ENCODE results near the gene TUBB. TPM values are rescaled to one million over a fixed set of nuclear protein-coding genes. Genes with fewer than 3 reads are reported as not detected.
A peak's percentile ranks its signal among the peaks of the same experiment; 100 is the strongest.

Gene TUBB
- total and polyA plus RNA-seq, 9 of the 15 experiments (the other 6 are each of a cell fraction or from before 2014, with no cell fraction given): 971 to 2,870 (median 1,478) TPM

DNA sequence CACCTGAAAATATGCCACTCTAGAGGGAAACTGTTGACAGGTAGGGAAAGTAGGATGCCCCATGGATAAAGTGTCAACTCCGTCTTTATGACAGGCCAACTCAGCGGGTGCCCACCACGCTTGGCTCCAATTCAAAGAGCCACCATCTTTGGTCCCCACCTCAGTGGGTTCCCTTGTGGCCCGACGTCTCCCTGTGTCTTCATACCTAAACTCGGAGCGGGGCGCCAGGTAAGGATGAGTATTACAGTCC is 3.3 kb upstream of the TUBB start (continued):
- no peak for TF ChIP-seq ZNF3 (CRISPR knock-in tag; IDR thresholded peaks at IDR 0.05)
- TF ChIP-seq, protein P1, sequence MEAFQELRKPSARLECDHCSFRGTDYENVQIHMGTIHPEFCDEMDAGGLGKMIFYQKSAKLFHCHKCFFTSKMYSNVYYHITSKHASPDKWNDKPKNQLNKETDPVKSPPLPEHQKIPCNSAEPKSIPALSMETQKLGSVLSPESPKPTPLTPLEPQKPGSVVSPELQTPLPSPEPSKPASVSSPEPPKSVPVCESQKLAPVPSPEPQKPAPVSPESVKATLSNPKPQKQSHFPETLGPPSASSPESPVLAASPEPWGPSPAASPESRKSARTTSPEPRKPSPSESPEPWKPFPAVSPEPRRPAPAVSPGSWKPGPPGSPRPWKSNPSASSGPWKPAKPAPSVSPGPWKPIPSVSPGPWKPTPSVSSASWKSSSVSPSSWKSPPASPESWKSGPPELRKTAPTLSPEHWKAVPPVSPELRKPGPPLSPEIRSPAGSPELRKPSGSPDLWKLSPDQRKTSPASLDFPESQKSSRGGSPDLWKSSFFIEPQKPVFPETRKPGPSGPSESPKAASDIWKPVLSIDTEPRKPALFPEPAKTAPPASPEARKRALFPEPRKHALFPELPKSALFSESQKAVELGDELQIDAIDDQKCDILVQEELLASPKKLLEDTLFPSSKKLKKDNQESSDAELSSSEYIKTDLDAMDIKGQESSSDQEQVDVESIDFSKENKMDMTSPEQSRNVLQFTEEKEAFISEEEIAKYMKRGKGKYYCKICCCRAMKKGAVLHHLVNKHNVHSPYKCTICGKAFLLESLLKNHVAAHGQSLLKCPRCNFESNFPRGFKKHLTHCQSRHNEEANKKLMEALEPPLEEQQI (IDR thresholded peaks at IDR 0.05): no peak
- peak in 1 of 2 experiments; percentile 21; a peak in 1 of 4 replicates for TF ChIP-seq HDAC1 (IDR thresholded peaks at IDR 0.05)
- TF ChIP-seq, protein P2, sequence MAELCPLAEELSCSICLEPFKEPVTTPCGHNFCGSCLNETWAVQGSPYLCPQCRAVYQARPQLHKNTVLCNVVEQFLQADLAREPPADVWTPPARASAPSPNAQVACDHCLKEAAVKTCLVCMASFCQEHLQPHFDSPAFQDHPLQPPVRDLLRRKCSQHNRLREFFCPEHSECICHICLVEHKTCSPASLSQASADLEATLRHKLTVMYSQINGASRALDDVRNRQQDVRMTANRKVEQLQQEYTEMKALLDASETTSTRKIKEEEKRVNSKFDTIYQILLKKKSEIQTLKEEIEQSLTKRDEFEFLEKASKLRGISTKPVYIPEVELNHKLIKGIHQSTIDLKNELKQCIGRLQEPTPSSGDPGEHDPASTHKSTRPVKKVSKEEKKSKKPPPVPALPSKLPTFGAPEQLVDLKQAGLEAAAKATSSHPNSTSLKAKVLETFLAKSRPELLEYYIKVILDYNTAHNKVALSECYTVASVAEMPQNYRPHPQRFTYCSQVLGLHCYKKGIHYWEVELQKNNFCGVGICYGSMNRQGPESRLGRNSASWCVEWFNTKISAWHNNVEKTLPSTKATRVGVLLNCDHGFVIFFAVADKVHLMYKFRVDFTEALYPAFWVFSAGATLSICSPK (IDR thresholded peaks at IDR 0.05; ENCODE audit: borderline replicate concordance): peak; percentile 69; the same call in 1 of the 2 replicates
- 0 out of 2 replicates have a peak, but pooled peaks have one; percentile 13 for TF ChIP-seq ZBTB17 (CRISPR knock-in tag; IDR thresholded peaks at IDR 0.05)
- TF ChIP-seq HCFC1 (IDR thresholded peaks at IDR 0.05; ENCODE audit: low read depth, low read length): no peak
- TF ChIP-seq THRAP3 (IDR thresholded peaks at IDR 0.05; ENCODE audit: borderline replicate concordance): no peak
- no peak for TF ChIP-seq FOXK2 (conservative IDR thresholded peaks at IDR 0.05 in 1 of 2, IDR thresholded peaks at IDR 0.05 in 1 of 2; ENCODE audit: low read depth in 2 of 2)
- TF ChIP-seq PHB (CRISPR knock-in tag; IDR thresholded peaks at IDR 0.05): peak; percentile 86
- TF ChIP-seq MCM7 (IDR thresholded peaks at IDR 0.05): no peak
- TF ChIP-seq RB1 (IDR thresholded peaks at IDR 0.05; ENCODE audit: low read depth): no peak
- peak; percentile 9; the same call in 1 of the 2 replicates for TF ChIP-seq TEAD4 (IDR thresholded peaks at IDR 0.05; ENCODE audit: low read length)
- TF ChIP-seq TEAD4 (CRISPR knock-in tag; IDR thresholded peaks at IDR 0.05; ENCODE audit: borderline replicate concordance): no peak
- no peak for TF ChIP-seq ZNF561 (CRISPR knock-in tag; conservative IDR thresholded peaks at IDR 0.05)
- TF ChIP-seq E2F3 (CRISPR knock-in tag; IDR thresholded peaks at IDR 0.05): no peak
- no peak for TF ChIP-seq XRCC3 (IDR thresholded peaks at IDR 0.05)
- TF ChIP-seq RBM17 (IDR thresholded peaks at IDR 0.05; ENCODE audit: borderline replicate concordance, low read depth, low read length): no peak
- TF ChIP-seq, protein P3, sequence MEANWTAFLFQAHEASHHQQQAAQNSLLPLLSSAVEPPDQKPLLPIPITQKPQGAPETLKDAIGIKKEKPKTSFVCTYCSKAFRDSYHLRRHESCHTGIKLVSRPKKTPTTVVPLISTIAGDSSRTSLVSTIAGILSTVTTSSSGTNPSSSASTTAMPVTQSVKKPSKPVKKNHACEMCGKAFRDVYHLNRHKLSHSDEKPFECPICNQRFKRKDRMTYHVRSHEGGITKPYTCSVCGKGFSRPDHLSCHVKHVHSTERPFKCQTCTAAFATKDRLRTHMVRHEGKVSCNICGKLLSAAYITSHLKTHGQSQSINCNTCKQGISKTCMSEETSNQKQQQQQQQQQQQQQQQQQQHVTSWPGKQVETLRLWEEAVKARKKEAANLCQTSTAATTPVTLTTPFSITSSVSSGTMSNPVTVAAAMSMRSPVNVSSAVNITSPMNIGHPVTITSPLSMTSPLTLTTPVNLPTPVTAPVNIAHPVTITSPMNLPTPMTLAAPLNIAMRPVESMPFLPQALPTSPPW (CRISPR knock-in tag; IDR thresholded peaks at IDR 0.05): no peak
- TF ChIP-seq POU5F1 (IDR thresholded peaks at IDR 0.05; ENCODE audit: borderline replicate concordance, low read depth, low read length, partially characterized antibody): no peak
- TF ChIP-seq, protein P4, sequence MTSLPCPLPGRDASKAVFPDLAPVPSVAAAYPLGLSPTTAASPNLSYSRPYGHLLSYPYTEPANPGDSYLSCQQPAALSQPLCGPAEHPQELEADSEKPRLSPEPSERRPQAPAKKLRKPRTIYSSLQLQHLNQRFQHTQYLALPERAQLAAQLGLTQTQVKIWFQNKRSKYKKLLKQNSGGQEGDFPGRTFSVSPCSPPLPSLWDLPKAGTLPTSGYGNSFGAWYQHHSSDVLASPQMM (CRISPR knock-in tag; IDR thresholded peaks at IDR 0.05): no peak
- TF ChIP-seq, protein P5, sequence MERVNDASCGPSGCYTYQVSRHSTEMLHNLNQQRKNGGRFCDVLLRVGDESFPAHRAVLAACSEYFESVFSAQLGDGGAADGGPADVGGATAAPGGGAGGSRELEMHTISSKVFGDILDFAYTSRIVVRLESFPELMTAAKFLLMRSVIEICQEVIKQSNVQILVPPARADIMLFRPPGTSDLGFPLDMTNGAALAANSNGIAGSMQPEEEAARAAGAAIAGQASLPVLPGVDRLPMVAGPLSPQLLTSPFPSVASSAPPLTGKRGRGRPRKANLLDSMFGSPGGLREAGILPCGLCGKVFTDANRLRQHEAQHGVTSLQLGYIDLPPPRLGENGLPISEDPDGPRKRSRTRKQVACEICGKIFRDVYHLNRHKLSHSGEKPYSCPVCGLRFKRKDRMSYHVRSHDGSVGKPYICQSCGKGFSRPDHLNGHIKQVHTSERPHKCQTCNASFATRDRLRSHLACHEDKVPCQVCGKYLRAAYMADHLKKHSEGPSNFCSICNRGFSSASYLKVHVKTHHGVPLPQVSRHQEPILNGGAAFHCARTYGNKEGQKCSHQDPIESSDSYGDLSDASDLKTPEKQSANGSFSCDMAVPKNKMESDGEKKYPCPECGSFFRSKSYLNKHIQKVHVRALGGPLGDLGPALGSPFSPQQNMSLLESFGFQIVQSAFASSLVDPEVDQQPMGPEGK (CRISPR knock-in tag; IDR thresholded peaks at IDR 0.05; ENCODE audit: borderline replicate concordance): 0 out of 2 replicates have a peak, but pooled peaks have one; percentile 63

All from K562 (cell line).